C4-2B (cell line): ENCODE results near the gene ARHGAP21.
"Not testable (repeated sequence)": the region's sequence is repeated elsewhere in the genome, so short reads cannot be mapped to it uniquely, and the experiment has no call there.

Experiments
- H3K27ac ChIP-seq: fragments of 450-650 bp; 2 replicates; pipeline ENCODE4 v1.5.1; 2017
- ZFX ChIP-seq: fragments of 450-650 bp; IDR thresholded peaks from 2 replicates; pipeline ENCODE4 v1.6.1; 2017
- TF ChIP-seq, protein P1 (sequence below): fragments of 450-650 bp; conservative IDR thresholded peaks from 2 replicates; pipeline ENCODE4 v1.5.1; 2017; ENCODE audit warnings: mild to moderate bottlenecking

The ARHGAP21 gene

DNA sequence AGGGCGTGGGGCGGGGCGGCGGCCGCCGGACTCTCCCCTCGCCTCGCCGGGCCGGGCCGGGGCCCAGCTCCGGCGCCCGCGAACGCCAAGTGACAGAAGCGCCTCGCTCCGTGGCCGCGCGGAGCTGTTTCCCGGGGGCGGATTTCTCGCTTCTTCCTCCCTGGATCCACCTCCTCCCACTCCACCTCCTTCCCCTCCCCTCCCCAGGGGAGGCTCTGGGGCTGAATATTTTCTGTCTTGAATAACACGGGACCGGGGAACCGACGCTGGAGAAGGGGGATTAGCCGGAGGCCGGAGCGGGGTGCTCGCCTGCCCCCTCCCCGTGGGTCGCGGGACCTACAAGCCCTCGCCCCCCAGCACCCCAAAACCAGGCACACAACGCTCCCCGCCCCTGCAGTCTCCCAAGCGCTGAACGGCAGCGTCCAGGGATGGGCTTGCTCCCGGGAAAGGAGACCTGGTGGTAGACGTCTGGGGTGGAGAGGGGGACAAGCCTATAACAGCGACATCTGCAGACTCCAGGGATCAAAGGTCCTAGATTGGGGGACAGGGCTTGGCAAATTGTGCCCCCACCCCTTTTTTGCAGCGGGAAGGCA lies at the start of gene ARHGAP21:
Gene ARHGAP21, minus strand, starts transcription at position 100 of the 593 bp plus-strand sequence. CDS start 1,988 bp downstream, outside the sequence.
- peak within 1 kb of the TSS; percentile 84 for H3K27ac ChIP-seq
- TF ChIP-seq, protein P1, sequence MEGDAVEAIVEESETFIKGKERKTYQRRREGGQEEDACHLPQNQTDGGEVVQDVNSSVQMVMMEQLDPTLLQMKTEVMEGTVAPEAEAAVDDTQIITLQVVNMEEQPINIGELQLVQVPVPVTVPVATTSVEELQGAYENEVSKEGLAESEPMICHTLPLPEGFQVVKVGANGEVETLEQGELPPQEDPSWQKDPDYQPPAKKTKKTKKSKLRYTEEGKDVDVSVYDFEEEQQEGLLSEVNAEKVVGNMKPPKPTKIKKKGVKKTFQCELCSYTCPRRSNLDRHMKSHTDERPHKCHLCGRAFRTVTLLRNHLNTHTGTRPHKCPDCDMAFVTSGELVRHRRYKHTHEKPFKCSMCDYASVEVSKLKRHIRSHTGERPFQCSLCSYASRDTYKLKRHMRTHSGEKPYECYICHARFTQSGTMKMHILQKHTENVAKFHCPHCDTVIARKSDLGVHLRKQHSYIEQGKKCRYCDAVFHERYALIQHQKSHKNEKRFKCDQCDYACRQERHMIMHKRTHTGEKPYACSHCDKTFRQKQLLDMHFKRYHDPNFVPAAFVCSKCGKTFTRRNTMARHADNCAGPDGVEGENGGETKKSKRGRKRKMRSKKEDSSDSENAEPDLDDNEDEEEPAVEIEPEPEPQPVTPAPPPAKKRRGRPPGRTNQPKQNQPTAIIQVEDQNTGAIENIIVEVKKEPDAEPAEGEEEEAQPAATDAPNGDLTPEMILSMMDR = peak; percentile 2; the same call in 1 of the 2 replicates
- no peak for TF ChIP-seq ZFX

DNA sequence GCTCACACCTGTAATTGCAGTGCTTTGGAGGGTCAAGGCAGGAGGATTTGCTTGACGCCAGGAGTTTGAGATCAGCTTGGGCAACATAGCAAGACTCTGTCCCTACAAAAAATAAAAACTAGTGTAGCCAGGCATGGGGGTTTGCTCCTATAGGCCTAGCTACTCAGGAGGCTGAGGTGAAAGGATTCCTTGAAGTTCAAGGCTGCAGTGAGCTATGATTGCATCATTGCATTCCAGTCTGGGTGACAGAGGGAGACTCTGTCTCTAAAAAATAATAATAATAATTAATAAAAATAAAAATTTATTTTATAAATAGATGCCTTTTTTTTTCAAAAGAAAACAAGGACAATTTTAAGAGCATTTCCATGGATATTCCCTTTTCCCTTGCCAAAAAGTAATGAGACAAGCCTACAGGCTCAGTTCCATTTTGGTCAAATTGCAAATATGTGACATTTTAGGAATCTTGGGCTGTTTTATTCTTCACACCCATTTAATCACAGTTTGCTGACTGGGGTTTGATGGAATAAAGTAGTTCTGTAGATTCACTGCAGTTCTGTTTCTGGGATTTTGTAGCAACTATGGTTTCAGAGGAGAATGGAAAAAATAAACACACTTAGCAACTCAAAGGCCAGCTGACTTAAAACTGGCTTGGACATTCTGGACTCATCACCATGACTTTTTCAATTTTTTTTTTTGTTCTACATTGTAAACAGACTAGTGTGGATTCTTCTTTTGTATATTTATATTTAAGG lies 48.4 kb upstream of the ARHGAP21 start:
- TF ChIP-seq, protein P1 = no peak
- TF ChIP-seq ZFX = no peak

DNA sequence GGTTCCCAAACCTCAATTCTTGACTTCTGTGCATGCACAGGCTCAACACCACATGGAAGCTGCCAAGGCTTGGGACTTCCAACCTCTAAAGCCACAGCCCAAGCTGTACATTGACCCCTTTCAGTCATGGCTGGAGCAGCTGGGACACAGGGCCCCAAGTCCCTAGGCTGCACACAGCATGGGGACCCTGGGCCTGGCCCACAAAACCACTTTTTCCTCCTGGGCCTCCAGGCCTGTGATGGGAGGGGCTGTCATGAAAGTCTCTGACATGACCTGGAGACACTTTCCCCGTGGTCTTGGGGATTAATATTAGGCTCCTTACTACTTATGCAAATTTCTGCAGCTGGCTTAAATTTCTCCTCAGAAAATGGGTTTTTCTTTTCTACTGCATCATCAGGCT lies 41.3 kb upstream of the ARHGAP21 start:
- not testable (repeated sequence) for H3K27ac ChIP-seq

More for the DNA sequence above, 48.4 kb upstream of the ARHGAP21 start:
- H3K27ac ChIP-seq = no peak overlapping the region

DNA sequence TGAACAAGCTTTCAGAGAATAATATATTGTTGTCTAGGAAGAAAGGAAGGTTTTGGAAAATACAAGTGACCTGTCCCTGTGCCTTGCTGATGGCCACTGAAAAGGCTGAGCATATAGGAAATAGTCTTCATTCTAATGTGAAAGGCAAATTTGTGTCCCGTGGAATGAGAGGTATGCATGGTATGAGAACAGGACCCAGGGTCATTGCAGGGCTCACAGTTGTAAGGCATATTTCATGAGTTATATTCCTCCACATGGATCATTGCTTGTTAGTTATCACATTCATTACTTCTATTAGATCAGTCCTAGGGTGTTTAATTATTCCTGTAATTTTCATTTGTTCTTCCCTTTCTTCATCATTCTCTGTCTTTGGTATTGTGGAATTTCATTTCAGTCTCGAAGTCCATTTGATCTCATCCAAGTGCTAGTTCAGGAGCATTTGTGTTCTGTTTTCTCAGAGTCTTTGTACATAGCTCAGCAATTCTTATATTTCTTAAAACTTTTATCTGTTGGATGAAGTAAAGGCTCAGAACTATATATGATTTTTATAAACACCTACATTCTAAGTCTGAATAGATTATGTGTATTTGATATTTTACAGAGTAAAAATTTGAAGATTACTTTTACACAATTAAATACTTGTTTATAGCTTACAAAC lies 39.4 kb upstream of the ARHGAP21 start:
- no peak overlapping the region for H3K27ac ChIP-seq
- TF ChIP-seq ZFX = no peak
- TF ChIP-seq, protein P1 = no peak

DNA sequence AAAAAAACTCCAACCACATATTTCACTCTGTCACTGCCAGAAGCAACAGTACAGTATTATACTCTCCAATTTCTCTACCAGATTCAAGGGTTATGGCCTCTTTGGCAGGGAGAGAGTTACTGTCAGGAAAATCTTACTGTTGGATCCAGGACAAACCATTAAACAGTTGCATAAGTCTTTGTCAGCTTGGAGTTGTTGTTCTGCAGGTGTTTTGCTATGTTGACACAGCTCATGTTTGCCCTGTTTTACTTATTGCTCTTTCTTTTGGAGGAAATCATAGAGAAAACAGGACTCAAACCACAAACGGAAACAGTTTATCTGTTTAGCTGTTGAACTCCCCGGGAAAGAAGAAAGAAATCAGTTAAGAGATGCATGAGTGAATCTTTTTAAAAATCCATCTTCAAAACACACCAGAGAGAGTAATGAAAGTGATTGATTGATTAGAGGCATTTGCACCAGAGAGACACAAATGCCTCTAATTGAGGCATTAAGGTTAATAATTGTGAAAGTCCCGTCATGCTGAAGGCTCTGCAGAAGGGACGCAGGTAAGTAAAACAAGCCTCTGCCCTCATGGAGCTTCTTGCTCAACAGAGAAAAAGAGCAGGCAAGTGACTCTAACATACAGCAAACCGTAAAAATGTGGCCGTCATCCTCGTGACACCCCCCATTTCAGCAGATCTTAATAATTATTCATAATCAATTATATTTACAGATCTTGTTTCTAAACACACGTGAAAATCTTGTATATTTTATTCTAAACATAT lies 38.7 kb upstream of the ARHGAP21 start:
- TF ChIP-seq ZFX = no peak
- TF ChIP-seq, protein P1 = no peak
- no peak overlapping the region for H3K27ac ChIP-seq

DNA sequence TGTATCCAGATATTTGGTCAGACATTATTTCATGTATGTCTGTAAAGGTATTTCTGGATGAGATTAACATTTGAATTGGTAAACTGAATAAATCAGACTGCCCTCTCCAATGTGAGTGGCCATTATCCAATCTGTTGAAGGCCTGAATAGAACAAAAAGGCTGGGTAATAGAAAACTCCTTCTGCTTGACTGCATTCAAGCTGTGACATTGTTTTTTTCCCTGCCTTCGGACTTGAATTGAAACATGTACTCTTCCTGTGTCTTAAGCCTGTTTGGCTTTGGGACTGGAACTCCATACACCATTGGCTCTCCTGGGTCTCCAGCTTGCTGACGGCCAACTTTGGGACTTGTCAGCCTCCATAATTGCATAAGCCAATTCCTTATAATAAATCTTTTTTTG lies 36.0 kb upstream of the ARHGAP21 start:
- no peak for TF ChIP-seq ZFX
- TF ChIP-seq, protein P1 = no peak
- H3K27ac ChIP-seq = no peak overlapping the region

DNA sequence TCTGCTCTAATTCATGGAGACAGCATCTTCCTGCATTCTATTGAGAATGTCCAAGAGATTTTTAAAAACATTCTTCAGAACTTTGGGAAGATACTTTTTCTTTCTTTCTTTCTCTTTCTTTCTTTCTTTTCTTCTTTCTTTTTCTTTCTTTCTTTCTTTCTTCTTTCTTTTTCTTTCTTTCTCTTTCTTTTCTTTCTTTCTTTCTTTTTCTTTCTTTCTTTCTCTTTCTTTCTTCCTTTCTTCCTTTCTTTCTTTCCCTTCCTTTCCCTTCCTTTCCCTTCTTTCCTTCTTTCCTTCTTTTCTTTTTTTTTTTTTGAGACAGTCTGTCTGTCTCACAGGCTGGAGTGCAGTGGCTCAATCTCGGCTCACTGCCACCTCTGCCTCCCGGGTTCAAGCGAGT lies 34.6 kb upstream of the ARHGAP21 start:
- not testable (repeated sequence) for H3K27ac ChIP-seq

DNA sequence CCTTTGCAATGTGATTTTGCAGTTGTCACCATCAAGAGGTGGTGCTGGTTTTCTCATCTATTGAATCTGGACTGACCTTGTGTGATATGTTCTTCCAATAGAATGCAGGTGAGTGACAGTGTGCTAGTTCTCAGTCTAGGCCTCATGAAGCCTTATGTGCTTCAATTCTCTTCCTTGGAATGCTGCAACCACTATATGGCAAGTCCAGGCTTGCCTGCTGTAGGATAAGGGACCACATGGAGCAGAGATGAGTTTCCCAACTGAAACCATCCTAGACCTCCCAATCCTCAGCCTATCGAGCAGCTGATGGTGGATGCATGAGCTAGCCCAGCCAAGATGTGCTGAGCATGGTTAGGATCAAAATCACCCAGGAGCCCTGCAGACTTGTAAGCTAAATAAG lies 32.6 kb upstream of the ARHGAP21 start:
- TF ChIP-seq, protein P1 = no peak
- TF ChIP-seq ZFX = no peak
- H3K27ac ChIP-seq = no peak overlapping the region
